KMS-11 (cell line): ENCODE data around the gene NECTIN1.

Experiments used
- H2AFZ ChIP-seq: fragments of 200-600 bp; sonication (generic); 2 replicates; pipeline ENCODE4 v1.6.1; 2016; ENCODE audit warnings: antibody characterized with exemption, mixed run types, low read depth
- H3K27ac ChIP-seq: fragments of 200-600 bp; sonication (generic); 2 replicates; pipeline ENCODE4 v1.6.1; 2016; ENCODE audit warnings: mild to moderate bottlenecking, mixed run types
- H3K27me3 ChIP-seq: fragments of 200-600 bp; sonication (generic); 2 replicates; pipeline ENCODE4 v1.6.1; 2017; ENCODE audit warnings: mild to moderate bottlenecking, low read depth, mixed run types, moderate library complexity; ENCODE audit not compliant: insufficient read depth
- H3K36me3 ChIP-seq: fragments of 200-600 bp; sonication (generic); 2 replicates; pipeline ENCODE4 v1.6.1; 2017; ENCODE audit warnings: mild to moderate bottlenecking, mixed run types; ENCODE audit not compliant: insufficient read depth
- H3K4me1 ChIP-seq: fragments of 200-600 bp; sonication (generic); 2 replicates; pipeline ENCODE4 v1.6.1; 2016; ENCODE audit warnings: mild to moderate bottlenecking, low read depth, mixed run types; ENCODE audit not compliant: poor library complexity, severe bottlenecking
- H3K4me2 ChIP-seq: fragments of 200-600 bp; sonication (generic); 2 replicates; pipeline ENCODE4 v1.7.0; 2016; ENCODE audit warnings: mild to moderate bottlenecking, mixed run types
- H3K4me3 ChIP-seq: fragments of 200-600 bp; sonication (generic); IDR thresholded peaks from 2 replicates; pipeline ENCODE4 v1.6.1; 2017; ENCODE audit warnings: low read depth, low read length, mixed read lengths; ENCODE audit not compliant: insufficient read depth
- H3K79me2 ChIP-seq: fragments of 200-600 bp; sonication (generic); 2 replicates; pipeline ENCODE4 v1.6.1; 2016; ENCODE audit warnings: low read depth, mixed run types; ENCODE audit not compliant: insufficient read depth
- H3K9ac ChIP-seq: fragments of 200-600 bp; sonication (generic); 2 replicates; pipeline ENCODE4 v1.6.1; 2016; ENCODE audit warnings: mild to moderate bottlenecking, mixed run types
- H4K20me1 ChIP-seq: fragments of 200-600 bp; sonication (generic); 2 replicates; pipeline ENCODE4 v1.6.1; 2016; ENCODE audit warnings: mild to moderate bottlenecking, mixed run types; ENCODE audit not compliant: insufficient read depth
- TF ChIP-seq, protein P1 (sequence below): fragments of 200-600 bp; sonication (generic); conservative IDR thresholded peaks from 2 replicates; pipeline ENCODE4 v1.6.1; 2017; ENCODE audit warnings: low read depth, mild to moderate bottlenecking, antibody characterized with exemption, low read length, moderate library complexity, mixed read lengths

The NECTIN1 gene

DNA sequence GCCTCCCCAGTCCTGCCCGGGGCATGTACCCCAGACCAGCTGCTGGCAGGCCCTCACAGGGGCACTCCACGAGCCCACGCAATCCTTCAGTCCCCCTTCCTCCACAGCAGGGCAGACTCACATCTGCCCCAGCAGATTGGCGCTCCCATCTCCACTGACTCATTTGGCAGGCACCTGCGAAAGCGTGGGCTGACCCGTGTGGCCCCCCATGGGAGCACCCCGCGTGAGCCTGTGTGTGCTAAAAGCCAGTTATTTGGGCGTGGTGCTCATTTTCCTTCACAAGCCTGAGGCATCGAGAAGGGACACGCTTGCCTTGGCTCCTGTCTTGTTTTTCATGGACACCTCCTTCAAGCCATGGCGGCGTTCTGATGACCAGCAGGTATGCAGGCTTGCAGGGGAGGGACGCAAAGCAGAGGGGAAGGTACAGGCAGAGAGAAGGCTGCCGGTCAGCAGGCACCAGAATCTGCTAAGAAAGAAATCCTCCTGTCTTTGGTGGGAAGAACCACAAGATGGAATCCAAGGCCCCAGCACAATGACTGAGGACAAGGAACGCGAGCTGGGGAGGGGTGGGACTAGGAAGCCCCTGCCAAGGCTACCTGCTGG, 8.6 kb downstream of the NECTIN1 start:
- Histone ChIP-seq H3K36me3 (no peaks in the 10 kb centered on the region), H3K27ac (no peak overlapping the region), H3K9ac (no peak overlapping the region), H3K27me3 (no peaks in the 10 kb centered on the region), H3K4me2 (no peak overlapping the region), H3K4me1 (peaks cover 13% of the 10 kb centered on the region), H4K20me1 (no peaks in the 10 kb centered on the region), H3K4me3 (no peak overlapping the region), H2AFZ (no peak overlapping the region), H3K79me2 (no peaks in the 10 kb centered on the region; the same call in none of the 2 replicates)
- TF ChIP-seq, protein P1, sequence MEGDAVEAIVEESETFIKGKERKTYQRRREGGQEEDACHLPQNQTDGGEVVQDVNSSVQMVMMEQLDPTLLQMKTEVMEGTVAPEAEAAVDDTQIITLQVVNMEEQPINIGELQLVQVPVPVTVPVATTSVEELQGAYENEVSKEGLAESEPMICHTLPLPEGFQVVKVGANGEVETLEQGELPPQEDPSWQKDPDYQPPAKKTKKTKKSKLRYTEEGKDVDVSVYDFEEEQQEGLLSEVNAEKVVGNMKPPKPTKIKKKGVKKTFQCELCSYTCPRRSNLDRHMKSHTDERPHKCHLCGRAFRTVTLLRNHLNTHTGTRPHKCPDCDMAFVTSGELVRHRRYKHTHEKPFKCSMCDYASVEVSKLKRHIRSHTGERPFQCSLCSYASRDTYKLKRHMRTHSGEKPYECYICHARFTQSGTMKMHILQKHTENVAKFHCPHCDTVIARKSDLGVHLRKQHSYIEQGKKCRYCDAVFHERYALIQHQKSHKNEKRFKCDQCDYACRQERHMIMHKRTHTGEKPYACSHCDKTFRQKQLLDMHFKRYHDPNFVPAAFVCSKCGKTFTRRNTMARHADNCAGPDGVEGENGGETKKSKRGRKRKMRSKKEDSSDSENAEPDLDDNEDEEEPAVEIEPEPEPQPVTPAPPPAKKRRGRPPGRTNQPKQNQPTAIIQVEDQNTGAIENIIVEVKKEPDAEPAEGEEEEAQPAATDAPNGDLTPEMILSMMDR: no peak

DNA sequence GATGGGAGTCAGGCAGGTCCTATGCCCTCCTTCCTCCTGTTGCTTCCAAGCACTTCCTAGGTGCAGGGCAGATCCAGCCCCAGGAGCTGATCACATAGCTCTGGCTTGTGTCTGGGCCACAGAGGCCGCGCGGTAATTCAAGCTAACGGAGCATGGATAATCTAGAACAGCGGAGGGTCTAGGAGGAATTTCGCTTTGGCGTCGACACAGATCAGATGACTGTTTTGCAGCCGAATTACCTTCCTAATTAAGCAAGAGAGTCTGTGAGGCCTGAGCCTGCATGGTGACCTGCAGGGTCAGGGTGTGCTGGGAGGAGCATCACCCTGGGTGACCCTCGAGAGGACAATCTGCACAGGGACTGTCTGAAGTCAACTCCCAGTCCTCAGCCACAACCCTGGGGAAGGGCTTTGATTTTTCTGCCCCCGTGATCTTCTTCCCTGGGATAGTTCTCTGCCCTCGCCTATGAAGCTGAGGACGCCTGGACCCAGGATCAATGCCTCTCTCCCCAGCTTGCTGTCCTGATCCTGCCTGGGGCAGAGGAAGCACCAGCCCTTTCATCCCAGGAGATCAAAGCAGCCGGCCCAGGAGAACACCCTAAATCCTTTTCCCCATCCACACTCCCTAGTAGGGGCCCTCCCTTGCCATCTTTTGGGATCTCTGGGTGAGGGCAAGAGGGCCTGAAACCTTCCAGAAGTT, 11.0 kb downstream of the NECTIN1 start:
- Histone ChIP-seq H3K79me2 (no peaks in the 10 kb centered on the region; the same call in 1 of the 2 replicates), H3K36me3 (no peaks in the 10 kb centered on the region), H3K4me3 (no peak overlapping the region), H3K27me3 (no peaks in the 10 kb centered on the region), H4K20me1 (no peaks in the 10 kb centered on the region), H3K4me1 (peaks cover 13% of the 10 kb centered on the region), H3K9ac (no peak overlapping the region), H3K27ac (no peak overlapping the region), H2AFZ (no peak overlapping the region), H3K4me2 (no peak overlapping the region)
- TF ChIP-seq, protein P1: no peak

DNA sequence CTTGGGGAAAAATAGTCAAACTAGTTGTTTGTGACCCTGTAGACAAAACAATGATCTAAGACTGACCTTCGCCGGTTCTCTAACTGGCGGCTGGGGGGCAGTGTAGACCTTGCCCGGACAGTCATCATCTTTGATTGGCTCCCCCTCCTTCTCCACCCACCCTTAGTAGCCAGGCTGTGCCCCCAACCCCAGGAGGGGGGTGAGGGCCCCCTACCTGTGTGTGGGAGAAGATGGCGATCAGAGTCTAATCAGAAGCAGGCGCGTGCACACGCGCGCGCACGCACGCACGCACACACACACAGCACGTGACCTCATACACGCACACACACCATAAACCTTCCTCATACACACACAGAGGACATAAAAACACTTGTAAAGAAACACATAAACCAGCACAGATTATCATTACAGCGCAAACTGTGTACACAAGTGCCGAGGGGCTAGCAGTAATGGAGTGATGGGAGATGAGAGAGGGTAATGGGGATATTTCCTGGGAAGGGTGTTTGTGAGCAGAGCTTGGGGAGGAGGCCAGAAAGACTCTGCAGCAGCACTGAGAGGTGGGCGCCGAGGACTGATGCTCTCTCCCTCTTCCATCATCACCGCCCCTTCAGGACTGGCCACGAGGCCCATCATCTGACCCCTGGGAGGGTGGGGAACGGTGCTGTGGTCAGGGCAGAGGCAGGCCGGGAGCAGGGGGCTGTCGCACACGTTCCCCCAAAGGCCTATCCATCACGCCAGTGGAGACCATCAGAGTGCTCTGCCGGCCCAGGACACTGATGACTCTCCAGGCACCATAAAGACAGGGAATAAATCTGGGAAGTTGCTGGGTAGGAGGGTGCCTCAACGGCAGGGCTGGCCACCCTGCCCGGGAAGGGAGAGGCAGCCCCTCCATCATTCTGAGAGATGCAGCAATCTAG, 12.2 kb downstream of the NECTIN1 start:
- Histone ChIP-seq H3K4me3 (no peak overlapping the region), H3K27me3 (no peaks in the 10 kb centered on the region), H3K9ac (no peak overlapping the region), H3K27ac (no peak overlapping the region), H3K79me2 (no peaks in the 10 kb centered on the region; the same call in 1 of the 2 replicates), H3K4me1 (peaks cover 3% of the 10 kb centered on the region), H3K36me3 (no peaks in the 10 kb centered on the region), H2AFZ (no peak overlapping the region), H3K4me2 (no peak overlapping the region), H4K20me1 (no peaks in the 10 kb centered on the region)
- TF ChIP-seq, protein P1: no peak

DNA sequence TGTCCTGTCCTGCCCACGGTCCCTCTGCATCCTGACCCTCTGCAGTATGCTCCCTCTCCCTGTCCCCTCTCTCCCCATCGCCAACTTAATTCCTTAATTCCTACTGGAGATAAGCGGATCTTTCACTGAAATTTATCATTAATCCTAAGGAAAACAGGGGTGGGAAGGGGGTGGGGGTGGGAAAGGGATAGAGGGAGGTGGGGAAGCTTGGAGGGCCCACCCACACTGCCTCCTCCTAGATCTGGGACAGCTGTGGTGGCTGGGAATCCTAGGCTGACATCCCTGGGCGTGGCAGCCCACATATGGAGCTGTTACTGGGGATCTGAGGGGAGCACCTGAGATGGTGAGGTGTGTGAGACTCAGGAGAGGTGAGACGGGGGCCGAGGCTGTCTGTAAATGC, 14.4 kb downstream of the NECTIN1 start:
- Histone ChIP-seq H3K36me3 (no peaks in the 10 kb centered on the region), H2AFZ (no peak overlapping the region), H3K4me3 (no peak overlapping the region), H3K79me2 (no peaks in the 10 kb centered on the region; the same call in 1 of the 2 replicates), H4K20me1 (no peaks in the 10 kb centered on the region), H3K9ac (no peak overlapping the region), H3K27me3 (no peaks in the 10 kb centered on the region), H3K4me1 (no peaks in the 10 kb centered on the region), H3K4me2 (no peak overlapping the region), H3K27ac (no peak overlapping the region)
- TF ChIP-seq, protein P1: no peak
